K562 (cell line): ENCODE data around the gene C22orf39. TPM values are rescaled to one million over a fixed set of nuclear protein-coding genes. Genes with fewer than 3 reads are reported as not detected.
A peak's percentile ranks its signal among the peaks of the same experiment; 100 is the strongest.

Experiments
- HDAC6 ChIP-seq: IDR thresholded peaks from 2 replicates; pipeline ENCODE4 v1.6.1; 2012; ENCODE audit warnings: low read depth, mild to moderate bottlenecking, control low read depth, inconsistent platforms, low read length, moderate library complexity
- NR3C1 ChIP-seq: sonication (generic); formaldehyde crosslinking; IDR thresholded peaks from 2 replicates; pipeline ENCODE4 v1.8.1; 2022; ENCODE audit warnings: missing genetic modification reagents
- POLR2A ChIP-seq: fragments of 450-650 bp; conservative IDR thresholded peaks from 2 replicates; pipeline ENCODE4 v1.6.1; 2016
- RBM15 ChIP-seq: fragments of 200-400 bp; formaldehyde crosslinking; IDR thresholded peaks from 2 replicates; pipeline ENCODE4 v1.6.1; 2018; ENCODE audit warnings: mild to moderate bottlenecking, low read length, moderate library complexity; ENCODE audit not compliant: insufficient read depth
- SIN3A ChIP-seq, 2 experiments: fragments of 150-350 bp in 1 of 2; IDR thresholded peaks; 2 replicates each; pipeline ENCODE4 v1.6.1; 2011 to 2016; ENCODE audit warnings: borderline replicate concordance in 2 of 2, low read depth in 2 of 2, low read length in 2 of 2, mild to moderate bottlenecking in 2 of 2, moderate library complexity in 2 of 2; ENCODE audit not compliant: control insufficient read depth in 1 of 2
- SMARCA5 ChIP-seq: fragments of 450-650 bp; IDR thresholded peaks from 2 replicates; pipeline ENCODE4 v1.6.1; 2016
- SP1 ChIP-seq: sonication (generic); formaldehyde crosslinking; IDR thresholded peaks from 2 replicates; pipeline ENCODE4 v1.8.1; 2022; ENCODE audit warnings: mild to moderate bottlenecking, missing genetic modification reagents
- SRSF7 ChIP-seq: fragments of 200-400 bp; formaldehyde crosslinking; optimal IDR thresholded peaks from 2 replicates; pipeline ENCODE3; 2017; ENCODE audit warnings: mild to moderate bottlenecking, low read depth, low read length
- TFAP4 ChIP-seq: sonication (generic); formaldehyde crosslinking; IDR thresholded peaks from 2 replicates; pipeline ENCODE4 v1.8.0; 2022; ENCODE audit warnings: missing genetic modification reagents, mild to moderate bottlenecking, moderate library complexity, borderline replicate concordance
- ZFP1 ChIP-seq: fragments of 450-650 bp; formaldehyde crosslinking; IDR thresholded peaks from 2 replicates; pipeline ENCODE4 v1.4.0; 2020; ENCODE audit warnings: mild to moderate bottlenecking, mixed read lengths
- ZNF263 ChIP-seq: sonication (generic); formaldehyde crosslinking; IDR thresholded peaks from 2 replicates; pipeline ENCODE4 v1.8.0; 2022; ENCODE audit warnings: mild to moderate bottlenecking, missing genetic modification reagents, borderline replicate concordance
- ZNF449 ChIP-seq: fragments of 250-450 bp; sonication (Bioruptor Pico); IDR thresholded peaks from 2 replicates; pipeline ENCODE4 v1.8.0; 2022; ENCODE audit warnings: moderate library complexity, mild to moderate bottlenecking, inconsistent platforms
- ZNF639 ChIP-seq, 2 experiments: fragments of 200-800 bp in 1 of 2; sonication (Bioruptor generic) in 1 of 2; sonication (generic) in 1 of 2; formaldehyde crosslinking in 1 of 2; IDR thresholded peaks in 1 of 2; conservative IDR thresholded peaks in 1 of 2; 2 replicates each; pipeline versions ENCODE4 v1.5.0 to v1.6.1; 2016 to 2020; ENCODE audit warnings: missing compliant biosample characterization in 1 of 2, missing genetic modification characterization in 1 of 2, missing genetic modification reagents in 1 of 2
- ZNF740 ChIP-seq, 3 experiments: fragments of 200-800 bp in 1 of 3; sonication (Bioruptor generic) in 1 of 3; sonication (generic) in 1 of 3; formaldehyde crosslinking in 1 of 3; IDR thresholded peaks; 2 replicates each; pipeline versions ENCODE4 v1.6.1 to v1.8.0; 2016 to 2022; ENCODE audit warnings: mild to moderate bottlenecking in 2 of 3, missing compliant biosample characterization in 2 of 3, missing genetic modification characterization in 2 of 3, missing genetic modification reagents in 1 of 3
- polyA plus RNA-seq, 8 experiments: library from polyadenylated mRNA; depleted of rRNA in 4 of 8; stranded (reverse) in 5 of 8; unstranded in 3 of 8; fragments of >200 nt; fragmentation: Nextera tagmentation in 2 of 8; fragmentation: Illumina TruSeq in 1 of 8; extraction: Ambion mirVana in 2 of 8; extraction: Trizol in 1 of 8; gene quantifications; 2 replicates each; pipeline versions ENCODE4 v1.2.1 to v1.2.3, GENCODE V29; 2011 to 2014; ENCODE audit warnings: inconsistent platforms in 1 of 8, missing spikeins in 1 of 8
- total RNA-seq, 7 experiments: library from RNA; depleted of rRNA in 6 of 7; stranded (reverse); fragments of >200 nt in 6 of 7; fragmentation: Illumina TruSeq in 2 of 7; extraction: Trizol in 2 of 7; gene quantifications; 2 replicates each; pipeline versions ENCODE4 v1.2.1 to v1.2.3, GENCODE V29; 2011 to 2021; ENCODE audit warnings: low replicate concordance in 1 of 7

C22orf39 gene
- total and polyA plus RNA-seq, 9 of the 15 experiments (the other 6 are each of a cell fraction or from before 2014, with no cell fraction given), result 20.4 to 139 (median 66.8) TPM

- 0 out of 2 replicates have a peak, but pooled peaks have one; percentile 27 for TF ChIP-seq ZNF740 (CRISPR knock-in tag; IDR thresholded peaks at IDR 0.05)
- TF ChIP-seq ZNF740 (tag; IDR thresholded peaks at IDR 0.05), result no peak
- no peak for TF ChIP-seq ZNF449 (CRISPR knock-in tag)
- no peak for TF ChIP-seq NR3C1 (CRISPR knock-in tag)
- no peak for TF ChIP-seq RBM15
- 0 out of 2 replicates have a peak, but pooled peaks have one; percentile 53 for TF ChIP-seq HDAC6
- no peak for TF ChIP-seq ZNF263 (CRISPR knock-in tag)
- 0 out of 4 replicates have a peak, but pooled peaks of 1 of the 2 experiments have one; percentile 29 for TF ChIP-seq ZNF639 (CRISPR knock-in tag; conservative IDR thresholded peaks at IDR 0.05 in 1 of 2, IDR thresholded peaks at IDR 0.05 in 1 of 2)
- TF ChIP-seq ZFP1 (CRISPR knock-in tag), result 0 out of 2 replicates have a peak, but pooled peaks have one; percentile 45
- TF ChIP-seq SMARCA5, result no peak
- TF ChIP-seq TFAP4 (CRISPR knock-in tag), result peak; percentile 63; the same call in 1 of the 2 replicates
- TF ChIP-seq SP1 (CRISPR knock-in tag), result no peak
- TF ChIP-seq SRSF7, result no peak
- no peak; the same call in 1 of the 2 replicates for TF ChIP-seq POLR2A
- TF ChIP-seq SIN3A (IDR thresholded peaks at IDR 0.05; ENCODE audit: borderline replicate concordance in 2 of 2, control insufficient read depth in 1 of 2, low read depth in 2 of 2, low read length in 2 of 2), result no peak
These were observed 16.3 kb upstream of the C22orf39 start (continued) for GRCh38 chr22:19463491-19464469.
